ENCODE measurements around the gene DNM3.

GRCh38 chr1:172340520-172340919 is 499.2 kb downstream of the DNM3 start:
- TF ChIP-seq CTCF (IDR thresholded peaks at IDR 0.05) (no peak), POLR2A (IDR thresholded peaks at IDR 0.05) (no peak)

Data from adrenal gland (tissue), 5 donors.